ENCODE results near the gene APEH.

DNA sequence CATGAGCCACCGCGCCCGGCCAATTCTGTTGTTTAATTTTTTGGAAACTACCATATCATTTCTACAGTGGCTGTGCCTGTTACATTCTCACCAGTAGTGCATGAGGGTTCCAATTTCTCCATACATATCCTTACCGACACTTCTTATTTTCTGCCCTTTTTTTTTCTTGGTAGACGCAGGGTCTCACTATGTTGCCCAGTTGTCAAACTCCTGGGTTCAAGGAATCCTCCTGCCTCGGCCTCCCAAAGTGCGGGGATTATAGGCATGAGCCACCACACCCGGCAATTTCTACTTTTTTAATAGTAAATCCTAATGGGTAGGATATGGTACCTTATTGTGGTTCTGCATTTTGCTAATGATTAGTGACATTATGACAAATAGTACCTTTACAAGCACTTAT is 35.7 kb downstream of the APEH start:
- no peak for TF ChIP-seq POLR2A (IDR thresholded peaks at IDR 0.05)
- TF ChIP-seq, protein P1, sequence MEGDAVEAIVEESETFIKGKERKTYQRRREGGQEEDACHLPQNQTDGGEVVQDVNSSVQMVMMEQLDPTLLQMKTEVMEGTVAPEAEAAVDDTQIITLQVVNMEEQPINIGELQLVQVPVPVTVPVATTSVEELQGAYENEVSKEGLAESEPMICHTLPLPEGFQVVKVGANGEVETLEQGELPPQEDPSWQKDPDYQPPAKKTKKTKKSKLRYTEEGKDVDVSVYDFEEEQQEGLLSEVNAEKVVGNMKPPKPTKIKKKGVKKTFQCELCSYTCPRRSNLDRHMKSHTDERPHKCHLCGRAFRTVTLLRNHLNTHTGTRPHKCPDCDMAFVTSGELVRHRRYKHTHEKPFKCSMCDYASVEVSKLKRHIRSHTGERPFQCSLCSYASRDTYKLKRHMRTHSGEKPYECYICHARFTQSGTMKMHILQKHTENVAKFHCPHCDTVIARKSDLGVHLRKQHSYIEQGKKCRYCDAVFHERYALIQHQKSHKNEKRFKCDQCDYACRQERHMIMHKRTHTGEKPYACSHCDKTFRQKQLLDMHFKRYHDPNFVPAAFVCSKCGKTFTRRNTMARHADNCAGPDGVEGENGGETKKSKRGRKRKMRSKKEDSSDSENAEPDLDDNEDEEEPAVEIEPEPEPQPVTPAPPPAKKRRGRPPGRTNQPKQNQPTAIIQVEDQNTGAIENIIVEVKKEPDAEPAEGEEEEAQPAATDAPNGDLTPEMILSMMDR (IDR thresholded peaks at IDR 0.05): no peak

Data from testis (tissue), 2 donors.